Common myeloid progenitor, CD34-positive (primary cell): ENCODE data around the gene SMIM43.

Experiments
- CTCF ChIA-PET: fragments of 350-600 bp; sonication (Branson Sonifier 250); formaldehyde crosslinking; loops from one replicate; lab custom pipeline; 2021; ENCODE audit warnings: antibody characterized with exemption; lab: Charles Lee
- POLR2A ChIA-PET: fragments of 350-600 bp; sonication (Branson Sonifier 250); formaldehyde crosslinking; loops from one replicate; lab custom pipeline; 2021; ENCODE audit warnings: antibody characterized with exemption; lab: Charles Lee
- DNase-seq, 3 donors: peaks; one replicate each; pipeline versions ENCODE4 v3.0.0 to v3.0.0-alpha.2; 2013
- H3K27ac ChIP-seq, 2 experiments: 1 replicate in 1 of 2; 2 replicates in 1 of 2; pipeline ENCODE4 v1.7.0; 2013; ENCODE audit warnings: inconsistent platforms in 2 of 2, low read length in 2 of 2, mild to moderate bottlenecking in 2 of 2, low read depth in 1 of 2, moderate library complexity in 1 of 2; ENCODE audit not compliant: severe bottlenecking in 2 of 2, insufficient read depth in 1 of 2, poor library complexity in 1 of 2
- H3K27me3 ChIP-seq, 5 experiments: replicated peaks in 2 of 5; 1 replicate in 3 of 5; 2 replicates in 2 of 5; pipeline versions ENCODE4 v1.6.1 to v1.7.0; 2013; ENCODE audit warnings: low read length in 4 of 5, mild to moderate bottlenecking in 2 of 5, moderate library complexity in 2 of 5, inconsistent platforms in 1 of 5; ENCODE audit not compliant: insufficient read depth in 5 of 5, control insufficient read depth in 4 of 5
- H3K36me3 ChIP-seq, 4 experiments: 1 replicate in 2 of 4; 2 replicates in 2 of 4; pipeline versions ENCODE4 v1.6.1 to v1.7.0; 2013; ENCODE audit warnings: low read length in 3 of 4, control low read depth in 1 of 4, mild to moderate bottlenecking in 1 of 4; ENCODE audit not compliant: control insufficient read depth in 4 of 4, insufficient read depth in 4 of 4
- H3K4me1 ChIP-seq, 4 experiments: 1 replicate in 3 of 4; 2 replicates in 1 of 4; pipeline versions ENCODE4 v1.6.1 to v1.7.1; 2013; ENCODE audit warnings: low read length in 3 of 4, mild to moderate bottlenecking in 3 of 4, control low read depth in 1 of 4, inconsistent platforms in 1 of 4, moderate library complexity in 1 of 4; ENCODE audit not compliant: control insufficient read depth in 4 of 4, insufficient read depth in 4 of 4; ENCODE audit errors: control extremely low read depth in 1 of 4
- H3K4me3 ChIP-seq, 7 experiments: 1 replicate in 4 of 7; 2 replicates in 3 of 7; pipeline versions ENCODE4 v1.5.1 to v1.7.0; 2013; ENCODE audit warnings: mild to moderate bottlenecking in 7 of 7, low read length in 6 of 7, moderate library complexity in 6 of 7, inconsistent platforms in 2 of 7, low read depth in 2 of 7, control low read depth in 1 of 7; ENCODE audit not compliant: insufficient read depth in 4 of 7, control insufficient read depth in 1 of 7; ENCODE audit errors: extremely low read depth in 1 of 7
- H3K9me3 ChIP-seq, 5 experiments: 1 replicate in 4 of 5; 2 replicates in 1 of 5; pipeline versions ENCODE4 v1.6.1 to v1.7.1; 2013; ENCODE audit warnings: low read length in 4 of 5, mild to moderate bottlenecking in 2 of 5, inconsistent platforms in 1 of 5, low read depth in 1 of 5, moderate library complexity in 1 of 5; ENCODE audit not compliant: control insufficient read depth in 4 of 5, insufficient read depth in 2 of 5; ENCODE audit errors: control extremely low read depth in 1 of 5
- WGBS: methylation state at CpG from one replicate; pipeline ENCODE4 v1.1.5; 2013; ENCODE audit not compliant: insufficient coverage; 5-methylcytosine and 5-hydroxymethylcytosine counted together

SMIM43 gene

DNA sequence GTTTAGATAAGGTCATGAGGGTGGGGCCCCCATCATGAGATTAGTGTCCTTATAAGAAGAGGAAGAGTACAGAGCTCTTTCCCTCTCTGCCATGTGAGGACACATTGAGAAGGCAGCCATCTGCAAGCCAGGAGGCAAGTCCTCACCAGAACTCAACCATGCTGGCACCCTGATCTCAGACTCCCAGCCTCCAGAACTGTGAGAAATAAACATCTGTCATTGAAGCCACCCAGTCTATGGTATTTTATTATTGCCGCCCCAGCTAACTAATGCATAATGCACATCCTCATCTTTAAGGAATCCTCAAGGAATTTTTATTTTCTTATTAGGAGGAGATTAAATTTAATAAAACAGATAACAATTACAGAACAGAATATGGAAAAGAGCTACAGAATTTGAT, 19.4 kb upstream of the SMIM43 start:
- POLR2A ChIA-PET, result no interaction called here
- no peak overlapping the region for H3K4me3 ChIP-seq
- no peak overlapping the region for H3K27ac ChIP-seq
- no CpG with 5 or more reads among the region's 1 CpG for WGBS
- peaks cover 0 to 4% (median 3%) of the 10 kb centered on the region in 5 experiments for H3K27me3 ChIP-seq
- H3K4me1 ChIP-seq, result no peaks in the 10 kb centered on the region
- peaks cover 0 to 4% (median 0%) of the 10 kb centered on the region in 5 experiments for H3K9me3 ChIP-seq
- CTCF ChIA-PET, result interaction anchor here (0.8 kb wide), 1 partner anchor 43 kb away, joined by 3 read pairs; no protein-coding TSS in a partner anchor
- no peak for DNase-seq
- no peaks in the 10 kb centered on the region for H3K36me3 ChIP-seq

DNA sequence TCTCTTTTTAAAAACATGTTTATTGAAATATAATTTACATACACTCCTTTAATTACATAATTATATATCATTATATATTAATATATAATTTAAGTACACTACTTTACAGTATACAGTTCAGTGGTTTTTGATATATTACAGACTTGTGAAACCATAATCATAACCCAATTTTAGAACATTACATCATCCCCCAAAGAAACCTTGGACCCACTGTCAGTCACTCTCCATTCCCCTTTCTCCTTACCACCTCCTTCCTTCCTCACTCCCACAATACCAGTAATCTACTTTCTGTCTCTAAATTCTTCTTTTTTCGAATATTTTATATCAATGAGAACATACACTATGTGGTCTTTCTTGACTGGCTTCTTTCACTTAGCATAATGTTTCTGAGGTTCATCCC, 18.2 kb upstream of the SMIM43 start:
- no peak for DNase-seq
- CTCF ChIA-PET, result no interaction called here
- H3K9me3 ChIP-seq, result peaks cover 0 to 4% (median 0%) of the 10 kb centered on the region in 5 experiments

DNA sequence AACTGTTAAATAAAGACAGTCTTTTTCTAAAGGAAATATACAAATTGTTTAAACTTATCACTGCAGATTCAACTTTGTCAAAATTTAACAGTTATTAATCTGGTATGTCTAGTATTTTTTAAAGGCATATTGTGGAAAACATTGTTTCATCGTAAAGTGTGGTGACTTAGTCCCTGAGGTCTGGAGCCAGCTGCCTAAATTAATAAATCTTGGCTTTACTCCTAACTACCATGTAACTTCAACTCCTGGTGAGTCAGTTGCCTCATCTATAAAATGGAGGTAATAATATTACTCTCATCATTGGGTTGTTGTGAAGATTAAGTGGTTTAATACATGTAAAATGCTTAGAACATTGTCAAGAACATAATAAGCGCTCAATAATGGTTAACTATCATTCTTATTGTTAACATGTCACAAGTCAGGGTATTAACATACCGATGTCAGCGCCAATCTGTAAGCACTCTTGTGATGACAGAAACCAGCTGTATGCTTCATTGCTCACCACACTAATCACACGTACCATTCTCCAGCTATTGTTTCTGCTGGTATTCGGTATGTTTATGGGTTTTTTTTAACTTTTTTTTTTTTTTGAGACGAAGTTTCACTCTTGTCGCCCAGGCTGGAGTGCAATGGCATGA, 14.1 kb upstream of the SMIM43 start:
- Histone ChIP-seq H3K27me3 (peaks cover 0 to 7% (median 3%) of the 10 kb centered on the region in 5 experiments), H3K36me3 (no peaks in the 10 kb centered on the region), H3K27ac (no peak overlapping the region), H3K4me3 (no peak overlapping the region), H3K9me3 (no peaks in the 10 kb centered on the region), H3K4me1 (no peaks in the 10 kb centered on the region)
- no CpG with 5 or more reads among the region's 8 CpGs for WGBS
- no peak for DNase-seq
- ChIA-PET CTCF (interaction anchor here (1.4 kb wide), 1 partner anchor 45 kb away, joined by 3 read pairs; no protein-coding TSS in a partner anchor), POLR2A (no interaction called here)

More for the DNA sequence above, 18.2 kb upstream of the SMIM43 start:
- H3K27ac ChIP-seq, result no peak overlapping the region
- no CpG with 5 or more reads among the region's 1 CpG for WGBS
- POLR2A ChIA-PET, result no interaction called here
- H3K4me3 ChIP-seq, result no peak overlapping the region
- peaks cover 0 to 7% (median 4%) of the 10 kb centered on the region in 5 experiments for H3K27me3 ChIP-seq
- no peaks in the 10 kb centered on the region for H3K36me3 ChIP-seq
- no peaks in the 10 kb centered on the region for H3K4me1 ChIP-seq

DNA sequence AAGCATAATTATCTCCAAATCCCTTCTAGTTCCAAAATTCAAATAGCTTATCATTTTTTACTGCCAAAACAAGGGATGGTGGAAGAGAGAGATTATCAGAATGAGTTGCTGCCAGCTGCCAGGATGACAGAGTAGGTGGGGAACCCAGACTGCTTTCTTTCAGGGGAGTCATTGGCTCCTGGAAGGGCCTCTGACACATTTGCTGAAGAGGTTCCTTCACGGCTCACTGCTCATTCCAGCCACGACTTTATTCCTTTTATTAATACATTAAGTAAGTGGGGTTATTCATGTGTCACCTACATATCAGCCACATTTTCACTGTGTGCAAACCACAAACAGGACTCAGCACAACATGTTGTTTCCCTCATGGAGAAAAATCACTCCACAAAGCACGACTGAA, 12.7 kb upstream of the SMIM43 start:
- no peak overlapping the region for H3K4me3 ChIP-seq
- POLR2A ChIA-PET, result no interaction called here
- 56% methylated on average over 1 of the region's 3 CpGs for WGBS
- H3K9me3 ChIP-seq, result no peaks in the 10 kb centered on the region
- H3K27ac ChIP-seq, result no peak overlapping the region
- CTCF ChIA-PET, result interaction anchor here (1.1 kb wide), 1 partner anchor 13 kb away, joined by 3 read pairs; the partner anchor contains the start of gene SMIM43
- H3K27me3 ChIP-seq, result peaks cover 0 to 9% (median 3%) of the 10 kb centered on the region in 5 experiments
- no peaks in the 10 kb centered on the region for H3K4me1 ChIP-seq
- H3K36me3 ChIP-seq, result no peaks in the 10 kb centered on the region
- no peak for DNase-seq

DNA sequence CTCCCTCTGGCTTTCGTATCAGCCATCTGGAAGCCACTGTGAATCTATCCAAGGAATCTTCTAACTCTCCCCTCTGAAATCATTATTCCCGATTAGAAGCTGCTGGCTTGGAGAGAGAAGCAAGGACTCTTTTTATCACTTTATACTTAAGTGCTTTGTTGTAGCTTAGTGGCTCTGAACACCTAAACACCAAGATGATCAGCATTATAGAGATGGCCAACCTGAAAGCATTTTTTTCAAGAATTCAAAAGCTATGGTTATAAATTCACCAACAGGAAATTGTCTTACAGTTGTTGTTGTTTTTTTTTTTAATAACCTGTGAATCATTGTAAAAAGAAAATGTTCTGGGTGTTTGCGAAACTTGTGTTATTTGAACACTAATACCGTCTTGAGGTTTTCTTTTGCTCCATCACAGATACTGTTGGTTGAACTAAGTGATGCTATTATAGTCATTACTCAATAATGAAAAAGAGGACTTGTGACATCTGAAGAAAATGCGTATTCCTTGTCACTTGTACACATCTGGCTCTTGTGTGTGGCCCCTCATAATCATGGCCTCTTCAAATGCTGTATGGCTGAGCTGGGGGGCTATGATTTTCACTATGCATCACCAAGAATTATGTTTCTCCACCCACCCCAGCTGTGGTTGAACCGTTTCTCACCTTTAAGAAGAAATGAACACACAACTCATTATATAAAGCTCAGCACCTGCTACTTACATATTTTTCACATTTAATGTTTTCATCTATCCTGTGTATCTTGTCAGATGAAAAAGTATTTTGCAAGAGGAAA, 11.8 kb upstream of the SMIM43 start:
- Histone ChIP-seq H3K9me3 (no peaks in the 10 kb centered on the region), H3K27me3 (peaks cover 0 to 10% (median 3%) of the 10 kb centered on the region in 5 experiments), H3K36me3 (no peaks in the 10 kb centered on the region), H3K4me1 (no peaks in the 10 kb centered on the region), H3K27ac (no peak overlapping the region), H3K4me3 (no peak overlapping the region)
- 100% methylated on average over 3 of the region's 6 CpGs for WGBS
- DNase-seq, result no peak
- POLR2A ChIA-PET, result interaction anchor here (0.6 kb wide), 1 partner anchor 10 kb away, joined by 5 read pairs; no protein-coding TSS in a partner anchor
- CTCF ChIA-PET, result no interaction called here

DNA sequence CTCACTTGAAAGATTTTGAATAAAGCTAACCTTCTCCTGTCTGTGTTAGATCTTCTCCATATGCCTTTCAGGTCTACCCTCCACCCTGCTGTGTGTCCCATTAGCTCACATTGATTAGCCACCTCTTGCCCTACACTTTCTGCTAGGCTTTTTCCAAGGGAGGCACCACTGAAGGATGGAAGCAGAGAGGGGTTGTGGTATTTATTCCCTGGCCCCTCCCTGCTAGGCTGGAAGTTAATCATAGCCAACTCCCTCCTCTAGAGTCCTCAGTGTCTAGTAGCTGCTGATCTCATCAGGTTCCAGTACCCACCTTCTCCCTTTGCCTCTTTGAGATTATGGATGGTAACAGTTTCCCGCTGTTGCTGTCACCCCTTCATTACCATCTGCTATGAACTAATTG, 8.9 kb upstream of the SMIM43 start:
- ChIA-PET CTCF (no interaction called here), POLR2A (interaction anchor here (0.5 kb wide), 1 partner anchor 32 kb away, joined by 5 read pairs; no protein-coding TSS in a partner anchor)
- Histone ChIP-seq H3K27me3 (peaks cover 0 to 21% (median 8%) of the 10 kb centered on the region in 5 experiments), H3K9me3 (no peaks in the 10 kb centered on the region), H3K4me1 (no peaks in the 10 kb centered on the region), H3K27ac (no peak overlapping the region), H3K36me3 (no peaks in the 10 kb centered on the region), H3K4me3 (no peak overlapping the region)
- WGBS, result no CpG with 5 or more reads among the region's 1 CpG
- no peak for DNase-seq

DNA sequence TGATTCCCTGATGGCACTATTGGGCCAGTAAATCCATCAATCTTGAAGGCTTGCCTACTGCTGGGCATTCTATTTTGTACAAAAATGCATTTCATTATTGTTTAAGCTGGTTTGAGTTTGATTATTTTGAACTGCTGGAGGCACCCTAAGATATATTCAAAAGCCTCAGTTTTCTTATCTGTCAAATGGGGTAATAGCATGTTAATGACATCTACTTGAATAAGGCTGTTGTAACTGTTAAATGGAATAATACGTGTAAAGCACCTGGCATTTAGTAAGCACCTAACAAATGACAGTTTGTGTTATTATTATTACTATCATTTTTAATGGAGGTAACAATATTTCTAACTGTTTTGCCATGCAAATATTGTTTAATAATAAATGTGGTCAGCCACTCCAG, 6.9 kb upstream of the SMIM43 start:
- Histone ChIP-seq H3K9me3 (no peaks in the 10 kb centered on the region), H3K27me3 (peaks cover 5 to 35% (median 21%) of the 10 kb centered on the region in 5 experiments), H3K4me3 (no peak overlapping the region), H3K4me1 (no peaks in the 10 kb centered on the region), H3K27ac (no peak overlapping the region), H3K36me3 (no peaks in the 10 kb centered on the region)
- WGBS, result no CpG with 5 or more reads among the region's 1 CpG
- no peak for DNase-seq
- POLR2A ChIA-PET, result no interaction called here
- CTCF ChIA-PET, result no interaction called here
